GM10266 (cell line): ENCODE results near the gene NEURL2.

ENCODE experiments used
- DNase-seq: peaks from one replicate; pipeline ENCODE4 v3.0.0; 2012; ENCODE audit errors: extremely low spot score
- CTCF ChIP-seq: IDR thresholded peaks from 2 replicates; pipeline ENCODE4 v1.5.1; 2012; ENCODE audit warnings: mild to moderate bottlenecking, low read depth; ENCODE audit not compliant: control insufficient read depth, insufficient read depth; ENCODE audit errors: missing control alignments

NEURL2 gene

DNA sequence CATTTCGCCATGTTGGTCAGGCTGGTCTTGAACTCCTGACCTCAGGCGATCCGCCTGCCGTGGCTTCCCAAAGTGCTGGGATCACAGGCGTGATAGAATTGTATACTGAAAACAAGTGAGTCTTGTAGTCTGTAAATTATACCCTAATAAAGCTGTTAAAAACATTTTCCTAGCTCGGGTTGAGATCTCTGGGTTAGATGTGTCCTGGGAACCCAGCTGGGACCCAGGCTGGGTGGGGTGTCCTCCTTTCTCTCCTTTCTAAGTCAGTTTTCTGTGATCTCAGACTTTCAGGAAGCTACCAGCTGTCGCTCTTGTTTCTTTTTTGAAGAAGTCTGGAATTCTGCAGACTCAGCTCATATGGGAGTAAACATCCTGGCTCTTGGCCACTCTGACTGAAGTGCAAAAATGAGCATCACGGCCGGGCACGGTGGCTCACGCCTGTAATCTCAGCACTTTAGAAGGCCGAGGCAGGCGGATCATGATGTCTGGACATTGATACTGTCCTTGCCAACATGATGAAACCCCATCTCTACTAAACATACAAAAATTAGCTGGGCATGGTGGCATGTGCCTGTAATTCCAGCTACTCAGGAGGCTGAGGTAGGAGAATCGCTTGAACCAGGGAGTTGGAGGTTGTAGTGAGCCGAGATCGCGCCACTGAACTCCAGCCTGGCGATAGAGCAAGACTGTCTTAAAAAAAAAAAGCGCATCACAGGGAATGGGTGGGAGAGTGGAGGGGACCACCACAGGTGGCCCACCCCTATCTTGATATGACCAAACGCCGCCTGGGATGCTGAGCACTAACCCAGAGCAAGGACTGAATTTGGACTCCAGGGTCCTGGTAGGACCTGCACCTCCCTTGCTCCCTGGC, 33.6 kb upstream of the NEURL2 start:
- no peak for TF ChIP-seq CTCF
- DNase-seq: no peak

DNA sequence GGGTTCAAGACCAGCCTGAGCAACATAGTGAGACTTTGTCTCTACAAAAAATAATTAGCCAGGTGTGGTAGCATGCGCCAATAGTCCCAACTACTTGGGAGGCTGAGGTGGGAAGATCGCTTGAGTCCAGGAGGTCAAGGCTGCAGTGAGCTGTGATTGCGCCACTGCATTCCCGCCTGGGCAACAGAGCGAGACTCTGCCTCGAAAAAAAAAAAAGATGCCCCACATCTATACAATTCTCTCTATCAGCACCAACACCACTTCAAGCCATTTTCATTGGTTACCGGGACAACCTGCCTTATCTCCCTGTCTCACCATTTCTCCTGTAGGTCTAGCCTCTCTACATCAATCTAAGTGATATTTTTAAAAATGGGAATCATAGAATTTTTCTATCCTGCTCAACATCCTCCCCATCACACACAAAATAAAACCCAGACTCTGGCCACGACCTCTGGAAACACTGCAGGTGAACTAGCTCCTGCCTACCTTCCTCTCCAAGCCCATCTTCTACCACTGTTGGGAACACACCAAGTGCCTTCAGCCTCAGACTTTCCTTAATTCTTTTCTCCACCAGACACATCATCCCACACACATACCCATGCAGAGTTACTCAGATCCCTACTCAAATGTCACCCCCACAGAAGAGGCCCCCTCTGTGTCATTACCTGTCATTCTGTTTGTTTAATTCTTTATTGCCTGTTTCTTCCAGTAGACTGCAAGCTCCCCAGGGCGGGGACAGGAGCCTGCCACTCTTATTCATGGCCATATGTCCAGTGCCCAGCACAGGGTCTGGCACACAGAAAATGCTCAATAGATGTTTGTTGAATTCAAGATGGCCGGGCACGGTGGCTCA, 30.6 kb upstream of the NEURL2 start:
- TF ChIP-seq CTCF: no peak
- DNase-seq: no peak

- no peak for TF ChIP-seq CTCF
- no peak for DNase-seq
Observed at GRCh38 chr20:45920462-45921336, 29.7 kb upstream of the NEURL2 start.

DNA sequence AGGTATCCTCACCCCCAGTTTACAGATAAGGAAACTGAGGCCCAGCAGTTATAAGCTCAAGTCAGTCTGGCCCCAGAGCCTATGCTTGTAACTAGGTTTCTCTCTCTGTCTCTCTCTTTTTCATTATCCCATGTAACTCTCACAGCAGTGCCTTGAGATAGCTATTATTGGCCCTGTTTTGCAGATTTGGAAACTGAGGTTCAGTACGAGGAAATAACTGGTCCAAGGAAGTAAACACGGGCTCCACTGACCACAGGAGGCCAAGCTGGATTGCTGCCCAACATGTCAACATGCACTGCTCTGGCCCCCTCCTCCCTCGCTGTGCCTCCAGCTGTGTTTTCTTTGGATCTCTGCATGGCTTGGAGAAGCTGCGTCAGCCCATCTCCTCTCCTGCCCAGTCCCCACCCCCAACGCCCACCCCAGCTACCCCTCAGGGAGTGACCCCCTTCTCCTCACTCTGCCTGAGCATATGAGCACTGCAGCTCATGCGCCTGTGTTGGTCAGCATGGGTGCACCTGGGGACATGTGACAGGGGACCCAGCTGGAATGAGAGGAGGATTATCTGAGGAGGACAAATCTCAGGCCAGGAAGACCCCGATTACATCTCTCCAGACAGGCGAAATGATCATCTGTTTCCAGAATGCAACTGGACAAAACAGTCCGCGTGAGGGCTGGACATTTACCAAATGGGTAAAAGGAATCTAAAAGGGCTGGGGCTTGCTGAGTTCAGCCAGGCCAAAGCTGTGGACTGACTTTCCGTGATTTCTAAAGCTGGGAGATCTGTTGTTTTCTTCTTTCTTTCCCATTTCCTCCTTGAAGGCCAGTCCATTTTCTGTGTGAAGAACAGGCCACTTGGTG, 28.8 kb upstream of the NEURL2 start:
- DNase-seq: no peak
- TF ChIP-seq CTCF: no peak

DNA sequence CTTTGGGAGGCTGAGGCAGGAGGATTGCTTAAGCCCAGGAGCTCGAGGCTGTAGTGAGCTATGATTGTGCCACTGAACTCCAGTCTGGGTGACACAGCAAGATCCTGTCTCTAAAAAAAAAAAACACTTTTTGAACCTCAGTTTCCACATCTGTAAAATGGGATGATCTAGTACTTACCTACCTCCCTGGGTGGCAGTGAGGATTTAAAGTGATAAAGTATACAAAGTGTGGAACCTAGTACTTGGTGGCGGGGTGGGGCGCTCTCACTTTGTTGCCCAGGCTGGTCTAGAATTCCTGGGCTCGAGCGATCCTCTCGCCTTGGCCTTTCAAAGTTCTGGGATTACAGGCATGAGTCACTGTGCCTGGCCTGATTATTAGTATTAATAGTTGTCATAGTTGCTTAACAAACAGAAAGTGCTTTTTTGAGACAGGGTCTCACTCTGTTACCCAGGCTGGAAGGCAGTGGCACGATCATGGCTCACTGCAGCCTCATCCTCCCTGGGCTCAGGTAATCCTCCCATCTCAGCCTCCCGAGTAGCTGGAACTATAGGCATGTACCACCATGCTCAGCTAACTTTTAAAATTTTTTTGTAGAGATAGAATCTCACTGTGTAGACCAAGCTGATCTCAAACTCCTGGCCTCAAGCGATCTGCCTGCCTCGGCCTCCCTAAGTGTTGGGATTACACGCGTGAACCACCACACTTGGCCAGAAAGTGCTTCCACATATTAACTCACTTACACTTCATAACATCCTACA, 27.9 kb upstream of the NEURL2 start:
- no peak for TF ChIP-seq CTCF

DNA sequence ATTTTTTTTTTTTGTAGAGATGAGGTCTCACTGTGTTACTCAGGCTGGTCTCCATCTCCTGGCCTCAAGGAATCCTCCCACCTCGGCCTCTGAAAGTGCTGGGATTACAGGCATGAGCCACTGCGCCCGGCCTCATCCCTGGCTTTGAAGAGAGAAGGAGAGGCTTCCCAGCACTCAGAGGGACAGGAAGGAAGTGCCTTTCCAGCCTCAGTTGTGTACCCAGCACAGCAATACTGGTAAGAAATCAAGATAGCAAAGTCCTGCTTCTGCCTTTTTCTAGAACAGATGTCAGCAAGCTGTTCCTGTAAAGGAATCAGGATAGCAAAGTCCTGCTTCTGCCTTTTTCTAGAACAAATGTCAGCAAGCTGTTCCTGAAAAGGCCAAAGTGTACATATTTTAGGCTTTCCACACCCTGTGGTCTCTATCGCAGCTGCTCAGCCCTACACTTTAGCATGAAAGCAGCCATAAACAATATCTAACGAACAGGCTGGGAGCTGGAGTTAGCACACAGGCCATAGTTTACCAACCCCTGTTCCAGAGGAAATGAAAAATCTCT, 27.3 kb upstream of the NEURL2 start:
- TF ChIP-seq CTCF: no peak
- DNase-seq: no peak

More for the DNA sequence above, 27.9 kb upstream of the NEURL2 start:
- no peak for DNase-seq
